ENCODE results near the gene FETUB.

FETUB gene, protein sequence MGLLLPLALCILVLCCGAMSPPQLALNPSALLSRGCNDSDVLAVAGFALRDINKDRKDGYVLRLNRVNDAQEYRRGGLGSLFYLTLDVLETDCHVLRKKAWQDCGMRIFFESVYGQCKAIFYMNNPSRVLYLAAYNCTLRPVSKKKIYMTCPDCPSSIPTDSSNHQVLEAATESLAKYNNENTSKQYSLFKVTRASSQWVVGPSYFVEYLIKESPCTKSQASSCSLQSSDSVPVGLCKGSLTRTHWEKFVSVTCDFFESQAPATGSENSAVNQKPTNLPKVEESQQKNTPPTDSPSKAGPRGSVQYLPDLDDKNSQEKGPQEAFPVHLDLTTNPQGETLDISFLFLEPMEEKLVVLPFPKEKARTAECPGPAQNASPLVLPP

DNA sequence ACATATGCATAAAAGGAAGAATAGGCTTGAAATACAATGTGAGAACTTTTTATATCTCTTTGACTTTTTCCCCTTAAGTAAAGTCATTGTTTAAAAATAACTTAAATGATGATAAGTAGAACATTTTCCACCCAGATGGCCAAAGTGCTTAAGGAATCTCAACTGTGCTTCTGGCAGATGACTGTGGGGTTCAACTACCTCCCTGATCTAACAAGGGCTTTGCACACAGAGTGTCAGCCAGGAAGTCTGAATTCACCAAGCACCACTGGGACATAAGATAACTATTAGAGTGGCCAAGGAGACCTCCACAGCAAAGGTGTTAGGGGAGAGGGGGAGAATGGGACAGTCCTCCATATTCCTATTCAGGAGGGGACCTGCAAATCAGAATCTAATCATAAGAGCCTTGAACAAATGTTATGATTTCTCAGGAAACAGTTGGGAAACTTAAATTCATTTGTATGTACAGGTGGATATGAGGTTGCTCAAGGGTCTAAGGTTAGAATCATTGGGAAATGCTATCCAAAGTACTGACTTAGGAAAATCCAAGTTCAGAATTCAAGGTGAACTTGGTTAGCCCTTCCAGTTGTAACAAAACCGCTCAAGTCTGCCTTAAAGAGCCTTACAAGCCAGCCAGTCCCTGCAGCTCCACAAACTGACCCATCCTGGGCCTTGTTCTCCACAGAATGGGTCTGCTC lies at the start of gene FETUB:
TSS of gene FETUB (plus strand) at position 622 of the 695 bp plus-strand sequence. CDS start at position 684, 62 bp downstream.
- no peak for DNase-seq

GRCh38 chr3:186590580-186591295 lies 49.5 kb upstream of the FETUB start:
- DNase-seq = no peak

- DNase-seq = no peak
Measured at GRCh38 chr3:186592682-186593081, 47.5 kb upstream of the FETUB start.

DNA sequence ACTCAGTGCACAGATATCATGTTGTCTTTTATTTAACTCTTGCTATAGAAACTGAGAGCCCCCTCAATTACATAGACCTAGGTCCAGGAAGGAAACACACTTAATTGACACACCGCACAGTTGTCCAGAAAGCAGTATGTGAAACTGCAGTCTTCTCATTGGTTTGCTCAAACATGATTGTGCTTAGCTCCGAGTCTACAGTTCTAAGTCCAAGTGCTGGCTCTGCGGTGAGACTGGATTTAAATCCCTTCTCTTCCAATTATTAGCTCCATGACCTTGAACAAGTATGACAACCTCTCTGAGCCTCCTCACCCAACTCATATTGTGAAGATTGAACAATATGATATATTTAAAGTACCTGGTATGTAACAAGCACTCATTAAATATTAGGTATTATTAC lies 46.3 kb upstream of the FETUB start:
- DNase-seq = no peak

- DNase-seq = no peak
Measured at GRCh38 chr3:186594591-186595113, 45.5 kb upstream of the FETUB start.

GRCh38 chr3:186596568-186597287 lies 43.5 kb upstream of the FETUB start:
- no peak for DNase-seq

DNA sequence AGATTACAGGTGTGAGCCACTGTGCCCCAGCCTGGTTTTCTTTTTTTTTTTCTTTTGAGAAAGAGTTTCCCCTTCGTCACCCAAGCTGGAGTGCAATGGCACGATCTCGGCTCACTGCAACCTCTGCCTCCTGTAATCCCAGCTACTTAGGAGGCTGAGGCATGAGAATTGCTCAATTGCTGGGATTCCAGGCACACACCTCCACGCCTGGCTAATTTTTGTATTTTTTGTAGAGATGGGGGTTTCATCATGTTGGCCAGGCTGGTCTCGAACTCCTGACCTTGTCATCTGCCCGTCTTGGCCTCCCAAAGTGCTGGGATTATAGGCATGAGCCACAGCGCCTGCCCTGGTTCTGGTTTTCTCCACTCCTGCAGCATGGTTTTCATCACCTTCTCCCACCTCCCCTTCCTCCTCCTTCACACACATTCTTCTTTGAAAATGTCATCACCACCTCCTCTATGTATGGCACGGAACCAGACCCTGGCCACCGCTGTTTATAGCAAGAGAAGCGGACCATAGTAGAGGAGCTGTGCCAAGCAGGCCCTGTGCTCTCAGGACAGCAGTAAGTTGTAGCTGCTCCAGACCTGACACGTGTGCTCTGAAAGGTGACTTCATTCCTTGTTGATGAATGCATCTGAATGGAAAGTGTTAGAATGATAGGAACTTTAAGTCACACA lies 42.0 kb upstream of the FETUB start:
- no peak for DNase-seq

- DNase-seq = no peak
Measured at GRCh38 chr3:186598794-186599141, 41.4 kb upstream of the FETUB start.

DNA sequence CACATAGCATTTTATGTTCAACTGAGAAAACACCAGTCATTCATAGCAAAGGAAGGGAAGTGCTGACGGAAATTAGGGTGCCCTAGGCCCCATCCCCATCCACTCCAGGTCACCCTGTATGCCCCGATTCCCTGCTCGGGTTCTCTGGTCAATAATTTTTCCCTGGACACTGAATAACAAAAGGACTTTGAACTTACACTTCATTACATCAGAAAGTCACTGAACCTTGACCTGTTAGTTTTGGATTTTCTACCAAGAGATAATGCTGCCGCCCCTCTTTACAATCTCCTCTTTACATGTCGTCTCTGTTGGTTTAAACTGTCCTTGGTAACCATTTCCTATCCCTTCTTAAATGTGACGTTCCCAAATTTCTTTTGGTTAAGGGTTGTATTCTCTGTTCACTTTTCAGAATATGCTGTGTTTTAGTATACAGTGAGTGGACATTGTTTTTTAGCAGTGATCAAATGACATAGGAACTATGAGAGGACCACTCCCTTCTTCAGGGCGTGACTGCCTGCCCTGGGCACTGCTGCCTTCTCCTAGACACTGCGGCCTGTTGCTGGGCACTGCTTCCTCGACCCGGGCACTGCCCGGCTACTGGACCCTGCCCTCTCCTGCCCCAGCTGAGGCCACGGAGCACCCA lies 40.9 kb upstream of the FETUB start:
- DNase-seq = no peak

GRCh38 chr3:186599785-186600166 lies 40.4 kb upstream of the FETUB start:
- DNase-seq = no peak

GRCh38 chr3:186600896-186601295 lies 39.3 kb upstream of the FETUB start:
- no peak for DNase-seq

GRCh38 chr3:186603159-186603558 lies 37.0 kb upstream of the FETUB start:
- no peak for DNase-seq

GRCh38 chr3:186605078-186605477 lies 35.1 kb upstream of the FETUB start:
- no peak for DNase-seq

- DNase-seq = no peak
Measured at GRCh38 chr3:186605561-186606545, 34.3 kb upstream of the FETUB start.

DNA sequence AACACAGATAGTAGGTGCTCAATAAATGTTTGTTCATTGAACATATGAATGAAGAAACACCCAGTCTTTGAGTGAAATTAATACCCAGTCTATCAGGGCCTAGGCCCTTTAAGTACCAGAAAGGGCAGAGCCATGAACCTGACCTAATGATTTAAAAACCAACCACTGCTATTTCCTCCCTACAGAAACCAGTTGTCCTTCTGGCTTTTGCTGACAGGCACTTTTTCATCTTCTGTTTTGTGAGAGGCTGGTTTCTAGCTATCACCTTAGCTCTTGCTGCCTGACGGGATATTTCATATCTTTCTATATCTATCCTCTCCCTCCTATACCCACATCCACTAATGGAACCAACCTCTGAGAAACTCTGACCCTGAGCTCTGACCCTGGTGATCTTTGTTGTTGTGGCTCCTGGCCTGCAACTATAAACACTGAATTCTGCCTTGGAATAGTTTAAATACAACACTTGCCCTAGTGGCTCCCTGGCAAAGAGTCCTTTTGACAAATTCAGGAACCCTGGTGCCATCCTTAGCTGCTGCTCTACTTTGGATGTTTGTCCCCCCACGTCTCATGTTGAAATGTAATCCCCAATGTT lies 31.5 kb upstream of the FETUB start:
- DNase-seq = no peak

GRCh38 chr3:186609247-186609868 lies 30.8 kb upstream of the FETUB start:
- DNase-seq = no peak

DNA sequence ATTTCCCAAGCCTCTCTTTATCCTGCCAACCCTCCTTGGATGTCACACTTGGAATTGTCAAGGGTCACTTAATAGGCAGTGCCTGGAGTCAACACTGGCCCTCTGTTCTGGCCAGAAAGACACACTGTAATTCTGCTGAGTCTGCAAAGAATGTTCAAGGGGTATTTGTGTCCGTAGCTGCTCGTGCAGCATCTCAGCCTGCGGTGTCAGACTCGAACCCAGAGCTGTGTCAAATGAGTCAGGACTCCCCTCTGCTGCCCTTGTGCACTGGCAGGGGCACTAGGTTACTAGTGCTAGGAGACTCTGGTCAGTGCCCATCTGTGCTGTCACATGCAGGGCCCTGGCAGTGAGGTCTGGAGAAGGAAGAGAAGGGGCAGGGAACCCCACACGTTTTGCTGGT lies 28.1 kb upstream of the FETUB start:
- DNase-seq = no peak

- no peak for DNase-seq
Measured at GRCh38 chr3:186612721-186613636, 27.2 kb upstream of the FETUB start, which contains the start of gene AHSG. Gene AHSG, plus strand, starts transcription at chr3:186613060. Its CDS starts 82 bp downstream, at chr3:186613142.

All from activated effector memory CD4-positive, alpha-beta T cell treated with Interleukin-2 at 50 U/mL for 16 hours (primary cell).